ENCODE results near the gene ATRN. TPM values are rescaled to one million over a fixed set of nuclear protein-coding genes. Genes with fewer than 3 reads are reported as not detected.
A peak's percentile ranks its signal among the peaks of the same experiment; 100 is the strongest.

ATRN gene
- total RNA-seq, 1 donor from 2014 or later: 52.0 TPM

- DNase-seq (ENCODE audit: low spot score): peak; percentile 82
- no peak within 1 kb of the TSS for H3K27ac Mint-ChIP-seq (ENCODE audit: unreplicated experiment)
- no peak within 1 kb of the TSS for H3K4me3 Mint-ChIP-seq (ENCODE audit: unreplicated experiment)
- H3K9me3 Mint-ChIP-seq (ENCODE audit: low read depth): no peaks in the 10 kb centered on the region
- peaks cover 23% of the 10 kb centered on the region for H3K27me3 Mint-ChIP-seq (ENCODE audit: low read depth)
- TF ChIP-seq, protein P1, sequence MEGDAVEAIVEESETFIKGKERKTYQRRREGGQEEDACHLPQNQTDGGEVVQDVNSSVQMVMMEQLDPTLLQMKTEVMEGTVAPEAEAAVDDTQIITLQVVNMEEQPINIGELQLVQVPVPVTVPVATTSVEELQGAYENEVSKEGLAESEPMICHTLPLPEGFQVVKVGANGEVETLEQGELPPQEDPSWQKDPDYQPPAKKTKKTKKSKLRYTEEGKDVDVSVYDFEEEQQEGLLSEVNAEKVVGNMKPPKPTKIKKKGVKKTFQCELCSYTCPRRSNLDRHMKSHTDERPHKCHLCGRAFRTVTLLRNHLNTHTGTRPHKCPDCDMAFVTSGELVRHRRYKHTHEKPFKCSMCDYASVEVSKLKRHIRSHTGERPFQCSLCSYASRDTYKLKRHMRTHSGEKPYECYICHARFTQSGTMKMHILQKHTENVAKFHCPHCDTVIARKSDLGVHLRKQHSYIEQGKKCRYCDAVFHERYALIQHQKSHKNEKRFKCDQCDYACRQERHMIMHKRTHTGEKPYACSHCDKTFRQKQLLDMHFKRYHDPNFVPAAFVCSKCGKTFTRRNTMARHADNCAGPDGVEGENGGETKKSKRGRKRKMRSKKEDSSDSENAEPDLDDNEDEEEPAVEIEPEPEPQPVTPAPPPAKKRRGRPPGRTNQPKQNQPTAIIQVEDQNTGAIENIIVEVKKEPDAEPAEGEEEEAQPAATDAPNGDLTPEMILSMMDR (IDR thresholded peaks at IDR 0.05): no peak
- no peaks in the 10 kb centered on the region for H3K36me3 Mint-ChIP-seq (ENCODE audit: low read depth)
- H3K4me1 Mint-ChIP-seq (ENCODE audit: low read depth): no peaks in the 10 kb centered on the region
Observed at GRCh38 chr20:3663031-3663701, 192.3 kb downstream of the ATRN start, which contains the start of gene GFRA4. Gene GFRA4 (minus strand): TSS chr20:3663399. CDS start chr20:3663399, 0 bp downstream.

GRCh38 chr20:3663858-3664257, 193.0 kb downstream of the ATRN start:
- peaks cover 20% of the 10 kb centered on the region for H3K27me3 Mint-ChIP-seq (ENCODE audit: low read depth)
- no peak overlapping the region for H3K27ac Mint-ChIP-seq (ENCODE audit: unreplicated experiment)
- H3K4me3 Mint-ChIP-seq (ENCODE audit: unreplicated experiment): no peak overlapping the region
- DNase-seq (ENCODE audit: low spot score): peak; percentile 9
- no peaks in the 10 kb centered on the region for H3K36me3 Mint-ChIP-seq (ENCODE audit: low read depth)
- no peaks in the 10 kb centered on the region for H3K4me1 Mint-ChIP-seq (ENCODE audit: low read depth)
- no peaks in the 10 kb centered on the region for H3K9me3 Mint-ChIP-seq (ENCODE audit: low read depth)
- TF ChIP-seq, protein P1 (IDR thresholded peaks at IDR 0.05): no peak

GRCh38 chr20:3667434-3668037, 196.7 kb downstream of the ATRN start:
- no peak overlapping the region for H3K27ac Mint-ChIP-seq (ENCODE audit: unreplicated experiment)
- no peaks in the 10 kb centered on the region for H3K9me3 Mint-ChIP-seq (ENCODE audit: low read depth)
- DNase-seq (ENCODE audit: low spot score): no peak
- H3K36me3 Mint-ChIP-seq (ENCODE audit: low read depth): no peaks in the 10 kb centered on the region
- TF ChIP-seq, protein P1 (IDR thresholded peaks at IDR 0.05): no peak
- peaks cover 7% of the 10 kb centered on the region for H3K27me3 Mint-ChIP-seq (ENCODE audit: low read depth)
- no peak overlapping the region for H3K4me3 Mint-ChIP-seq (ENCODE audit: unreplicated experiment)
- no peaks in the 10 kb centered on the region for H3K4me1 Mint-ChIP-seq (ENCODE audit: low read depth)

DNA sequence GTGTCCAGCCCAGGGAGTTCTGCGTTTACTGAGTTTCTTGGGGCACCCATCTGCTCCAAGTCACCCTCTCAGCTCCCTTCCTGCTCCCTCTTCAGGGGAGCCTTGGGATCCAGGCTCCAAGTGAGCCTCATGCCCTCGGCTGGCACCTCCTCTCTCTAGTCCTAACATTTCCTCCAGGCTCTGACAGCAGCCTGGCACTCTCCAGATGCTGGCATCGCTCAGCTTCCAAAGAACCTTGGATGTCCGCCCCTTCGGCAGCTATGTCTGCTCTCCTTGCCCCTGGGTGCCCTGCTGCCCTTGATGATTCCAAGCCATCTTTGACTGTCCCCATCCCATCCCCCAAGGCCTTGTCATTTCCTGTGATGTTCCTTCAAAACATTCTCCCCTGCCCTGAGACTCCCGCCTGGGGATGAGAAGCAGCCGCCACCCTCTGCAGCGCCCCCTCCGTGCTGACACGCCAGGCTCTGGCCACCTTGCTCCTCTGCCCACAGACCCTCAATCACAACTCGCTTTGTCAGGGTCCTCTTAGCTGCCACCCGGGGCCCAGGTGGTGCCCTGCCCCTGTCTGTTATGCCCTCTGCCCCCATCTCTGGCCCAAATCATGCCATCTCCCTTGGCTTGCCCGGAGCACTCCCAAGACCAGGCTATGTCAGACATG, 199.0 kb downstream of the ATRN start:
- H3K27me3 Mint-ChIP-seq (ENCODE audit: low read depth): peaks cover 8% of the 10 kb centered on the region
- no peak overlapping the region for H3K4me3 Mint-ChIP-seq (ENCODE audit: unreplicated experiment)
- no peaks in the 10 kb centered on the region for H3K4me1 Mint-ChIP-seq (ENCODE audit: low read depth)
- DNase-seq (ENCODE audit: low spot score): no peak
- no peaks in the 10 kb centered on the region for H3K9me3 Mint-ChIP-seq (ENCODE audit: low read depth)
- H3K27ac Mint-ChIP-seq (ENCODE audit: unreplicated experiment): no peak overlapping the region
- no peaks in the 10 kb centered on the region for H3K36me3 Mint-ChIP-seq (ENCODE audit: low read depth)
- TF ChIP-seq, protein P1 (IDR thresholded peaks at IDR 0.05): no peak

DNA sequence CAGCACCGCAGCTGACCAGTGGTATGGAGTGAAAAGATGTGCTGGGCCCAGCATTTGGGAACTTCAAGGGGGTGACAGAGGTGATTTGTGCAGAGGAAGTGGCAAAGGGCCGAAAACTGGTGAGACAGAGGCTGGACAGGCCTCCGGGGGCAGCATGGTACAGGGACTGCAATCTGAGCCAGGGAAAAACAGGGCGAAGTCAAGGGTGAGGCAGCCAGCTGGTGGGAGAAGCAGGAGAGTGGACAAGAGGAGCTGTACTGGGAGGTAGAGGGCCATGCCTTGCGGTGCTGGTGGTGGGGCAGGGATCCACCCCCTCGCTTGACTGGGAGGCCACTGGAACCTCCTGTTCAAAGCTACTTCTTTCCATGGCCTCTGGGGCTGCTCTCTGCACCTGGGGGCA, 199.7 kb downstream of the ATRN start:
- TF ChIP-seq, protein P1 (IDR thresholded peaks at IDR 0.05): peak; percentile 40
- no peak overlapping the region for H3K4me3 Mint-ChIP-seq (ENCODE audit: unreplicated experiment)
- H3K36me3 Mint-ChIP-seq (ENCODE audit: low read depth): peaks cover 3% of the 10 kb centered on the region
- H3K4me1 Mint-ChIP-seq (ENCODE audit: low read depth): no peaks in the 10 kb centered on the region
- H3K27ac Mint-ChIP-seq (ENCODE audit: unreplicated experiment): no peak overlapping the region
- peaks cover 15% of the 10 kb centered on the region for H3K27me3 Mint-ChIP-seq (ENCODE audit: low read depth)
- DNase-seq (ENCODE audit: low spot score): no peak
- no peaks in the 10 kb centered on the region for H3K9me3 Mint-ChIP-seq (ENCODE audit: low read depth)
